Stimulated activated CD4-positive, alpha-beta T cell treated with anti-CD3 and anti-CD28 coated beads, Interleukin-4, amount 100 ng/mL, for 24 hours (primary cell): Measurements from ENCODE around the gene MCM3AP.
"Not testable (repeated sequence)": the region's sequence is repeated elsewhere in the genome, so short reads cannot be mapped to it uniquely, and the experiment has no call there.

Experiments used
- DNase-seq: peaks from one replicate; pipeline ENCODE4 v3.0.0-alpha.2; 2020

MCM3AP gene

GRCh38 chr21:46268371-46268770, 17.0 kb downstream of the MCM3AP start:
- DNase-seq = no peak

GRCh38 chr21:46266946-46267345, 18.5 kb downstream of the MCM3AP start:
- DNase-seq = no peak

GRCh38 chr21:46265736-46266525, 19.5 kb downstream of the MCM3AP start:
- DNase-seq = no peak

DNA sequence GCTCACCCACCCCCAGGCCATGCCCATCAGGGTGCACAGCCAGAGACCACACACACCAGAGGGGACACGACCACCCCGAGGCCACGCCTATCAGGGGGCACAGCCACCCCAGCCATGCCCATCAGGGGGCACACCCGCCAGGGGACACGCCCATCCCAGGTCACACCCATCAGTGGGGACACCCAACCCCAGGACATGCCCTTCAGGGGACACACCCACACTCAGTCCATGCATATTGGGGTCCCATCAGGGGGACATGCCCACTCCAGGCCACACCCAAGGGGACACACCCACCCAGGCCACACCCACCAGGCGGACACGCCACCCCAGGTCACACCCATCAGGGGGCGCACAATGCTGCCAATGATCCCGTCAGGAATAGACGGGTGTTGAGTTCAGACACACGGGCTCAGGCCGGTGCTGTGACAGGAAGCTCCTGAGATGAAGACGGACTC, 20.7 kb downstream of the MCM3AP start:
- DNase-seq = no peak

- DNase-seq = no peak
Measured at GRCh38 chr21:46264046-46264689, 21.2 kb downstream of the MCM3AP start.

DNA sequence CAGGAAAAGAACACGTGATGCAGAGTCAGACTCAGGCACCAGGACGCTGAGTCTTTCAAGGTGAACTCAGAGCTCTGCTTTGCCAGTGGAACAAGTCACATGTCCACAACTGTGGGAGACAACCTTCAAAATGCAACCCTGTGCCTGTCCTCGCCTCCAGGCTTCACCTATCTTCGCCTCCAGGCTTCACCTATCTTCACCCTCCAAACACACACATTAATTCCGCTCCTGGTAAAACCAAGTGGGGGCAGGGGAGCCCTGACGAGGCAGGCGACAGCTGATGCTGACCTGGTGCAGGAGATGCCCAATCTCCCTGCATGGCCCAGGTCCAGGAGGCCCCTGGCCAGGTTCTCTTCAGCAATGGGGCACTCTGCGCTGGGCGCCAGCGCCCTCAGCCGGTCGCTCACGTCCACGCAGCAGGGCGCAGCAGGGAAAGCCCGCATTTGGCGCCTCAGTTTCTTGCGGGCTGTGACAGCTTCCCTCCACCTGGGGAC, 28.9 kb downstream of the MCM3AP start:
- DNase-seq = no peak

DNA sequence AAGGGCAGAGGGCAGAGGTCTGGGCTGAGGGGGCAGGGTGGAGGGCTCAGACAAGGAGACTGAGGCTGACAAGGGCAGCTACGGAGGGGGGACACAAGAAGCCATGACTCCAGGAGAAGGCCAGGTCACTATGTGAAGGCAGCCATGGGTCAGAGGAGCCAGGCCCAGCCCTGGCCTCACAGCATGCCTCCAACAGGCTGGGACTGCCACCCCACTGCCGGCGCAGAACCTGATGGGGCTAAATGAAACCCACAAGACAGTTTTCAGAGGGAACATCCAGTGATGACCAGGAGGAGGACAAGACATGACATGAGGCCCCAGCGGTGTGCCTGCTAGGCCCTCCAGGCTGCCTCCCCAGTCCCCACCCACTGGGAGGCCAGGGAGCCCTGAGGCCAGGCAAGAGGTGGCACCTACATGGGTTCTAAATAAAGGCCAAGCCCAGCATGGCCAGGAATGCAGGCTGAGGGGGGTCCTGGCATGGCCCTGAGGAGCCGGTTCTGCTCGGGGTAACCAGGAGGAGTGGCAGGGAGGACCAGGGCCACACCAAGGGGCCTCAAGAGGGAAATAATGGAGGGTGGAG, 29.6 kb downstream of the MCM3AP start:
- no peak for DNase-seq

DNA sequence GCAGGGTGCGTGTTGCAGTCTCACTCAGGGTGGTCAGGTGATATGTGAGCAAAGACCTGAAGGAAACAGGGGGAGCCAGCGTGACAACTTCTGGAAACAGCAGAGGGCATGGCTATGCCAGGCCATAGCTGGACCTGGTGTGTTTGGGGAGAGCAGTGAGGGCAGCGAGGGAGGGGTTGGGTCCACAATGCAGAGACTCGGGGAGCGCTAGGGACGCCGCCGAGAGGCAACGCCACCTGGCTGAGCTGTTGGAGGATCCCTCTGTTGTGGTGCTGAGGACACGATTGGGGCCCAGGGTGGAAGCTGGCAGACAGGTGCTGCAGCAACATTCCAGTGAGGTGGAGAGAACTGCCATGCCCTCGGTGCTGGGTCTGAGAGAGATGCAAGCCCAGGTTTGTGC, 30.2 kb downstream of the MCM3AP start:
- DNase-seq = no peak

DNA sequence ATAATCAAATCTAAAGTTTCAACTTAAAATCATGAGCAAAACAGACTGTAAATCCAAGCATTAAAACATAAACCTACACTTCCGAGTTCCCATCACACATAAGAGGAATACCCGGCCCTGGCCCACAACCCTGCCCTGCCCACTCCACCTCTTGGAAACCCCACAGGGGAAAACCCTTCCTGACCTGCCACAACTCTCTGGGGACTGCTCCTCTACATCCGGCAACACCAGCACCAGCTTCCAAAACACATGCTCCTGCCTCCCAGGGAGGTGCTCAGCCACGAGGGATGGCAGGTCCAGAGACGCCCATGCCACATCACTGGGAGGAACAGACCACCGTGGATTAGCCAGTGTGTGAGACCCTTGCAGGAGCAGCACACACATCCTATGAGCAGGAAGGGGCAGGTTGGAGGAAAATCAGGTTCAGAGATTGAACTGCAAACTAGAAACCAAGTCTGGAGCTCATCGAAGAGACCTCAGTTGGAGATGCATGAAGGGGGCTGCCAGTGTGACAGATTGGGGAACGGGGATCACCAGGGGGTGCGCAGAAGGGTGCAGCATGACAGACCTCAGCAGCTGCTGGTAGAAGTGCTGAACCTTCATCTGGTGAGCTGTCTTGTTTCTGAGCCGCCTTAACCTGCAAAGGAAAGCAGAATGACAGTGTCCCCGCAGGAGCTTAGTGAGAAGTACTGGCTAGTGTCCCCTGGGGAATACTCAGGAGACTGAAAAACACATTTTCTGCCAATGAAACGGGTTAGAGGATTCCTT, 31.0 kb downstream of the MCM3AP start:
- DNase-seq = no peak

GRCh38 chr21:46253610-46254124, 31.7 kb downstream of the MCM3AP start:
- peak; percentile 59 for DNase-seq

DNA sequence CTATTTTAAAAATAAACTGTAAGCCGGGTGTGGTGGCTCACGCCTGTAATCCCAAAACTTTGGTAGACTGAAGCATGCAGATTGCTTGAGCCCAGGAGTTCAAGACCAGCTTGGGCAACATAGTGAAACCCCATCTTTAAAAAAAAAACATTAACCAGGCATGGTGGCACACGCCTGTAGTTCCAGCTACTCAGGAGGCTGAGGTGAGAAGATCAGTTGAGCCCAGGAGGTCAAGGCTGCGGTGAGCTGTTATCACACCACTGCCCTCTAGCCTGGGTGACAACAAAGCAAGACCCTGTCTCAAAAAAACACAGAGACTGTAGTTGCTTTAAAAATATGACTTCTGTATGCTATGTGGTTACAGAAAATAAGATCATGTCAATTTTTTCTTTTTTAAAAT, 32.6 kb downstream of the MCM3AP start:
- no peak for DNase-seq

DNA sequence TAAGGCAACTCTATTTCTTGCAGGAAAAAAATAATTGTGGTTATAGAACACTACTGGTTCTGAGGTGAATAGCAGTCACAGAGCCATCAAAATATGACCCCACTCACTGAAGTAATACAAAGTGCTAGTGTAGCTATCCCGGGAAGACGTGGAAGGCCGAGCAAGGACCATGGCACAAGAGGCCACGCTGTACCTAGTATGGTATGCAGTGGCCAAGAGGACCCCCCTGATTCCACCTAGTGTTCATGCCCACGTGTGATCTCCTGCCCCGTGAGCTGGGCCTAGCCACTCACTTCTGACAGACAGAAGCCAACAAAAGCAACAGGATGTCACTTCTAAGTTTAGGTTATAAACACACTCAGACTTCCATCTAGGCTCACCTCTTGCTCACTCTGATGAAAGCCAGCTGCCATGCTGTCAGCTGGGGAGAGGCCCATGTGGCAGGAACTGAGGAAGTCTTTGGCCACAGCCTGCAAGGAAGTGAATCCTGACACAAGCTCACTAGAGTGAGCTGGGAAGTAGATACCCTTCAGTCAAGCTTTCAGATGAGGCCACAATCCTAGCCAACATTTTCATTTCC, 35.2 kb downstream of the MCM3AP start:
- DNase-seq = no peak

GRCh38 chr21:46248827-46249226, 36.6 kb downstream of the MCM3AP start:
- no peak for DNase-seq

- no peak for DNase-seq
Measured at GRCh38 chr21:46248422-46248782, 37.0 kb downstream of the MCM3AP start.

GRCh38 chr21:46247699-46248421, 37.6 kb downstream of the MCM3AP start:
- no peak for DNase-seq

GRCh38 chr21:46246345-46246744, 39.1 kb downstream of the MCM3AP start:
- no peak for DNase-seq

GRCh38 chr21:46245213-46245915, 40.0 kb downstream of the MCM3AP start:
- DNase-seq = no peak

DNA sequence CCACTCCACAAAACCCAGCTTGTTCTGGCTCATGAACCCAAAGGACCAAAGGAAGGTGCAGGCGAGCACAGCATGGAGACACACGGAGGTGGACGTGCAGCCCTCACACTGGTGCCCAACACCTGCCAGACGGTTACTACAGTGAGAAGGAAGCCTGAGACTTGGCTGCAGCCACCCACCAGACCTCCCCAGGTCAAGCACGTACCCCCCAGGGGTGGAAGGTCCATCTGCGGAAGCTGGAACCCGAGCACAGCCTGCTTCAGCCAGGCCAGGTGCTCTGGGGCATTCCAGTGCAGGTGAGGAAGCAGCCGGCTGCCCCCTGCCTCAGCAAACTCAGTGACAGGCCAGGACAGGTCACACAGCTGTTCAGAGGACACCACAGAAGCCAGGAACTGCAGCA, 40.8 kb downstream of the MCM3AP start:
- no peak for DNase-seq

DNA sequence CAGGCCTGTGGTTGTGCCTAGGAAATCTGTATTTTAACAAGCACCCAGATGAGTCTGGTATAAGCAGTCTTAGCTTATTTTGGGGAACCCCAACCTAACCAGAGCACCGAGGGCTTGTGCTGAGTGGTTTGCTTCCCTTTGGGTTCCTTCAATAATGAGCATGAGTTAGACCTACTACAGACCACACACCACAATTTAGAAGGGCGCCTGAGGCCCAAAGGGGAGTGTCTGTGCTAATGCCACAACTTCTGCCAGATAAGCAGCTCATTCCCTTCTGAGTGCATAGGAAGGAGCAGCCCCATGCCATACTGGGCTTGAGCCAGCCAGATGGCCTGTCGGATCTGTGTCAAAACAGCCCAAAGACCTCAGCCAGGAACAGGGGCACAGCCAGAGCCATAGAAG, 41.5 kb downstream of the MCM3AP start:
- DNase-seq = no peak

DNA sequence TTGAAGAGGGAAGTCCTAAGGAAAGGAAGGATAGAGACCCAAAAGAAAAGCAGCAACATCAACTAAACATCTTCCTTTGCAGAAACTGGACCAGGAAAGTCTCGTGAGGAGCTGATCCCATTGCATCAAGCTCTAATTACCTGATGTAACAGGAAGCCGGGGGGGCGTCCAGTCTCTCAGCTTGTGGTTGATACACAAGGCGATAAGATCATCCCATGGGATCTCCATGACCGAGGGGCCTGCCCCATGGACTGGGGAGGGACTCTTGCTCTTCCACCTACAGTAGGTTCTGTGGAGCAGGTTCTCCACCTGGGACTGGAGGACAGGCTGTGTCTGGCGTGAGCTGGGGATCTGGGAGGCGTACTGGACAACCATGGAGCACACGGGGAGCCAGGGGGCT, 42.1 kb downstream of the MCM3AP start:
- no peak for DNase-seq

DNA sequence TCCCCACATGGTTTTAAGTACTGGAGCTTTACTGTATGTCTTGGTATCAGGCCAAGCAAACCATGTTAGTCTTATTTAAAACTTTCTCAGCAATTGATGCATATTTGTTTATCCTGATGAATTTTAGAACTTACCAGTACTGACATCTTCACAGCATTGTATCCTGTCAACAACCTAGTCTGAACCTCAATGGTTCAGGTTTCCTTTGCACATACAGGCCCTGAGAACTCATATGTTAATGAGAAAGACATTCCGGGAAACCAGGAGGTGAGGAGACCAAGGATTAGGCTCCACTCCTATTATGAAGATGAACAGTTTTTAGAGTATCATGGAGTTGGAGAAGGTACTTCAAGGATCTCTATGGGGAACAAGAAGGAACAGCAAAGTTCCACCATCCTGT, 43.8 kb downstream of the MCM3AP start:
- not testable (repeated sequence) for DNase-seq
